Measurements from ENCODE around the gene COX20.
A peak's percentile ranks its signal among the peaks of the same experiment; 100 is the strongest.
"Not testable (repeated sequence)": the region's sequence is repeated elsewhere in the genome, so short reads cannot be mapped to it uniquely, and the experiment has no call there.

COX20 gene

GRCh38 chr1:244830639-244831038 lies 4.8 kb upstream of the COX20 start:
- Histone ChIP-seq H4K20me1 (ENCODE audit: low read depth, low read length) (no peaks in the 10 kb centered on the region), H3K4me2 (ENCODE audit: low read depth, low read length, poor library complexity, severe bottlenecking) (no peak overlapping the region), H3K9me3 (ENCODE audit: insufficient read depth, low read length) (no peaks in the 10 kb centered on the region), H3K9me2 (replicated peaks; ENCODE audit: insufficient read depth, low read length) (no peaks in the 10 kb centered on the region), H3K79me2 (ENCODE audit: insufficient read depth, low read length) (peaks cover under 1% of the 10 kb centered on the region), H3K9ac (ENCODE audit: low read length) (no peak overlapping the region), H3K27me3 (ENCODE audit: low read length) (no peaks in the 10 kb centered on the region), H3F3A (ENCODE audit: insufficient read depth) (peaks cover 27% of the 10 kb centered on the region), H3K27ac (ENCODE audit: low read depth, low read length) (no peak overlapping the region), H3K36me3 (ENCODE audit: low read length) (no peaks in the 10 kb centered on the region), H2AFZ (ENCODE audit: low read depth, low read length, severe bottlenecking) (no peak overlapping the region), H3K4me3 (ENCODE audit: insufficient read depth, low read length, poor library complexity, severe bottlenecking) (no peak overlapping the region)
- TF ChIP-seq, protein P1, sequence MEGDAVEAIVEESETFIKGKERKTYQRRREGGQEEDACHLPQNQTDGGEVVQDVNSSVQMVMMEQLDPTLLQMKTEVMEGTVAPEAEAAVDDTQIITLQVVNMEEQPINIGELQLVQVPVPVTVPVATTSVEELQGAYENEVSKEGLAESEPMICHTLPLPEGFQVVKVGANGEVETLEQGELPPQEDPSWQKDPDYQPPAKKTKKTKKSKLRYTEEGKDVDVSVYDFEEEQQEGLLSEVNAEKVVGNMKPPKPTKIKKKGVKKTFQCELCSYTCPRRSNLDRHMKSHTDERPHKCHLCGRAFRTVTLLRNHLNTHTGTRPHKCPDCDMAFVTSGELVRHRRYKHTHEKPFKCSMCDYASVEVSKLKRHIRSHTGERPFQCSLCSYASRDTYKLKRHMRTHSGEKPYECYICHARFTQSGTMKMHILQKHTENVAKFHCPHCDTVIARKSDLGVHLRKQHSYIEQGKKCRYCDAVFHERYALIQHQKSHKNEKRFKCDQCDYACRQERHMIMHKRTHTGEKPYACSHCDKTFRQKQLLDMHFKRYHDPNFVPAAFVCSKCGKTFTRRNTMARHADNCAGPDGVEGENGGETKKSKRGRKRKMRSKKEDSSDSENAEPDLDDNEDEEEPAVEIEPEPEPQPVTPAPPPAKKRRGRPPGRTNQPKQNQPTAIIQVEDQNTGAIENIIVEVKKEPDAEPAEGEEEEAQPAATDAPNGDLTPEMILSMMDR (IDR thresholded peaks at IDR 0.05; ENCODE audit: insufficient read depth, low read length, poor library complexity, severe bottlenecking): no peak
- no peak for TF ChIP-seq EZH2phosphoT487 (conservative IDR thresholded peaks at IDR 0.05; ENCODE audit: low read length)

DNA sequence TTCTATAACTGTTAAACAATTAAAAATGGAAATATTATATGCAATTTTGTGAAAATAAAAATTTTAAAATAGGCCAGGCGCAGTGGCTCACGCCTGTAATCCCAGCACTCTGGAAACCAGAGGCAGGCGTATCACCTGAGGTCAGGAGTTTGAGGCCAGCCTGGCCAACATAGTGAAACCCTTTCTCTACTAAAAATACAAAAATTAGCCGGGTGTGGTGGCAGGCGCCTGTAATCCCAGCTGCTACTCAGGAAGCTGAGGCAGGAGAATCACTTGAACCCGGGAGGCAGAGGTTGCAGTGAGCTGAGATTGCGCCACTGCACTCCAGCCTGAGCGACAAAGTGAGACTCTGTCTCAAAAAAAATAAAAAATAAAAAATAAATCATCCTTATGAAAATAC lies 2.2 kb upstream of the COX20 start:
- not testable (repeated sequence) for H3K4me3 ChIP-seq (ENCODE audit: insufficient read depth, low read length, poor library complexity, severe bottlenecking); H4K20me1 ChIP-seq (ENCODE audit: low read depth, low read length); H3K36me3 ChIP-seq (ENCODE audit: low read length); H3K27me3 ChIP-seq (ENCODE audit: low read length); H3K9me3 ChIP-seq (ENCODE audit: insufficient read depth, low read length); H3K9me2 ChIP-seq (replicated peaks; ENCODE audit: insufficient read depth, low read length)
- Histone ChIP-seq H3F3A (ENCODE audit: insufficient read depth) (peaks cover 44% of the 10 kb centered on the region), H3K27ac (ENCODE audit: low read depth, low read length) (peak overlapping the region; percentile 94; the same call in 1 of the 2 replicates), H3K9ac (ENCODE audit: low read length) (peak overlapping the region; percentile 98), H3K4me2 (ENCODE audit: low read depth, low read length, poor library complexity, severe bottlenecking) (peak overlapping the region; percentile 97), H3K79me2 (ENCODE audit: insufficient read depth, low read length) (peaks cover 27% of the 10 kb centered on the region), H2AFZ (ENCODE audit: low read depth, low read length, severe bottlenecking) (peak overlapping the region; percentile 98)

DNA sequence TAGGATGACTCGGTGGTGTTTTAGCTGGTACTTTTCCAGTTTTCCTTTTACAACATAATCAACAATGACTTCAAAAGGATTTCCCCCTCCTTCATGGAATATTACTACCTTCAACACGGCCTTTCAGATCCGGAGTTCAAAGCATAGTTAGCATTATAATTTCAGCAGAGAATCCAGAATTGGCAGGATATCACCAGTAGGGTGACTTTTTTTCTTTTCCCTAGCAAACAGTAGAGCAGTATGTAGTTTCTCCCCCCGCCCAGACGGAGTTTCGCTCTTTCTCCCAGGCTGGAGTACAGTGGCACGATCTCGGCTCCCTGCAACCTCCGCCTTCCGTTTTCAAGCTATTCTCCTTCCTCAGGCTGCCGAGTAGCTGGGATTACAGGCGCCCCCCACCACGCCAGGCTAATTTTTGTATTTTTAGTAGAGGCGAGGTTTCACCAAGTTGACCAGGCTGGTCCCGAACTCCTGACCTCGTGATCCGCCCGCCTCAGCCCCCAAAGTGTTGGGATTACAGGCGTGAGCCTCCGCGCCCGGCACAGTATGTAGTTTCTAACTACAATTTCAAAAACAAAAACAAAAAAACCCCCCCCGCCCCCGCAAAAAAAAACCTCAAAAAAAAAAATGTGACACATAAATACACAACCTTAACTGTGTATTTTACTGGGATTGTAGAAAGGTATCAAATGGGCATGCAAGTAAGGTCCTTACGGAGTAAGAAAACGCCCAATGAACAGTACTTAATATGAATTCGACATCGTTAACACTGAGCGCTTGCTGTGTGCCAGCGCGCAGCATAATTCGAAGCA lies 1.5 kb upstream of the COX20 start:
- Histone ChIP-seq H3K4me2 (ENCODE audit: low read depth, low read length, poor library complexity, severe bottlenecking) (peak overlapping the region; percentile 97), H3K27ac (ENCODE audit: low read depth, low read length) (peak overlapping the region; percentile 94), H3K4me3 (ENCODE audit: insufficient read depth, low read length, poor library complexity, severe bottlenecking) (peak overlapping the region; percentile 98), H3K9ac (ENCODE audit: low read length) (peak overlapping the region; percentile 98), H3F3A (ENCODE audit: insufficient read depth) (peaks cover 50% of the 10 kb centered on the region), H3K79me2 (ENCODE audit: insufficient read depth, low read length) (peaks cover 32% of the 10 kb centered on the region), H3K36me3 (ENCODE audit: low read length) (no peaks in the 10 kb centered on the region; the same call in 1 of the 2 replicates), H3K9me3 (ENCODE audit: insufficient read depth, low read length) (no peaks in the 10 kb centered on the region), H2AFZ (ENCODE audit: low read depth, low read length, severe bottlenecking) (peak overlapping the region; percentile 98), H3K27me3 (ENCODE audit: low read length) (no peaks in the 10 kb centered on the region), H3K9me2 (replicated peaks; ENCODE audit: insufficient read depth, low read length) (no peaks in the 10 kb centered on the region), H4K20me1 (ENCODE audit: low read depth, low read length) (no peaks in the 10 kb centered on the region)
- TF ChIP-seq, protein P1 (IDR thresholded peaks at IDR 0.05; ENCODE audit: insufficient read depth, low read length, poor library complexity, severe bottlenecking): no peak
- no peak for TF ChIP-seq EZH2phosphoT487 (conservative IDR thresholded peaks at IDR 0.05; ENCODE audit: low read length)

Data from SU-DHL-6 (cell line).